ENCODE results near the gene RARA.

The RARA gene

GRCh38 chr17:40309031-40309948 lies at the start of gene RARA:
Gene RARA (plus strand): TSS chr17:40309180. CDS start chr17:40331219, 22,039 bp downstream.
- DNase-seq (ENCODE audit: low read depth), result no peak

DNA sequence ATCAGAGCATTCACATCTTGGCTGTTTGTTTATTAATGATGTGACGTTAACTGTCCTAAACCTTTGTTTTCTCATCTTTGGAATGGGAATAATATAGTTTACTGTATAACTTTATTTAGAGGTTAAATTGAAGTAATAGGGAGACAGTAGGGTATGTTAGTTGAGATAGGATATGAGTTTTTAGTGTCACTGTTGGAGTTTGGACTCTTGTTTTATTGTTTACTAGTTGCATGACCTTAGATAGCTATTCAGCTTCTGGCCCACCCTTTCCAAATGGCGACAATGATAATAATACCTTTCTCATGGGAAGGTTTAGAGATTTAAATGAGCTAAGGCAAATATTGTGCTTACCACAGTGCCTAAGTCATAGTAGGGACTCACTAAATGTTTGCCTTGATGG lies 49.5 kb upstream of the RARA start:
- no peak for DNase-seq (ENCODE audit: low read depth)

- no peak for DNase-seq (ENCODE audit: low read depth)
Observed at GRCh38 chr17:40260528-40260927, 48.5 kb upstream of the RARA start.

- no peak for DNase-seq (ENCODE audit: low read depth)
Observed at GRCh38 chr17:40264458-40265185, 44.4 kb upstream of the RARA start.

DNA sequence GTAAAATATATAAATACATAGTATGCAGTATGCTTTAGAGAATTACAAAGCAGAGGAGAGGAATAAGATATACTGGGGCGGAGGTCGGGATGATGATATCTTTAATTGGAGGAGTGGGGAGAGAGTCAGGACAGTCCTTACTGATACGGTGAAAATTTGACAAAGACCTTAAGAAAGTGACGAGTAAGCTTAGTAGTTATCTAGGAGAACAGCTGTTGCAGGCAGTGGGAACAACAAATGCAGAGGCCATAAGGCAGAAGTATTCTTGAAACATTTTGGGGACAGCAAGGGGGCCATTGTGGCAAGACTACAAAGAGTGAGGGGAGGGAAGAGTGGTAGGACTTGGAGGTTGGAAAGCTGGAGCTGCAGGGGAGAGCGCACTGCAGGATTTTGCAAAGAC lies 43.6 kb upstream of the RARA start:
- DNase-seq (ENCODE audit: low read depth), result no peak

DNA sequence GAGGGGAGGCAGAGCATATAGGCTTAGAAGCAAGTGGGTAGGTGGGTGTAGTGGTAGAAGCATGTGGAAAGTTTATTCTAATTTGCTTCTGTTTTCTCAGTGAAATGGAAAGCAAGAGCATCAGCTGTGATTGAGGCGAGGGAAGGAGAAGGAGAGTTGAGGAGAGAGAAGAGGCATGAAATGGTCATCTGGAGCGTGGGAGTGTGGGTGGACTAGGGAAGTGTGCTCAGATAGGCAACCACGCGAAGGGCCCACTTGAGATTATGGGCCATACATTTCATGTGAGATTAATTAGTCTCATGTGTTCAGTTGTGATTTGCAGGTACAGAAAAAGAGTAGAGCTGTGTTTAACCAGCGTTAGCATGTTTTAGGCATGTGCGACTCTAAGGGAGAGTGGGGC lies 42.1 kb upstream of the RARA start:
- no peak for DNase-seq (ENCODE audit: low read depth)

GRCh38 chr17:40268141-40268712 lies 40.8 kb upstream of the RARA start:
- DNase-seq (ENCODE audit: low read depth), result no peak

DNA sequence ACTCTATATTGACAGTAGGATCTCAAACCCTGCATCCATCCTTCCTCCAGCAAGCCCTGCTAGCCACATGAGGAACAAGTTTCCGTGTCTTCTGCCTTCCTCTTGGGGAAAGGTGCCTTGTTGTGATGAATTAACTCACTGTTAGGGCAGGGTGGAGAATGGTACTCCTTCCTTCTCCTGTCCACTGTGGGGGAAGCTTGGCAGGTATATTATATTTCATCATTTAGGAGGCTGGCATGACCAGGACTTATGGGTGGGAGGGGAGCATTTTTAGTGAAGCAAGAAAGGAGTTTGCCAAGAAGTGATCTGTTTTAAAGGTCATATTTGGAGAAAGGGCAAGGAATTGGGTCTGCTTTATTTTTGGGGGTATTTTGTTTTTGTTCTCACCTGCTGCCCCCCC lies 30.6 kb upstream of the RARA start:
- no peak for DNase-seq (ENCODE audit: low read depth)

GRCh38 chr17:40279402-40279801 lies 29.6 kb upstream of the RARA start:
- DNase-seq (ENCODE audit: low read depth), result no peak

- no peak for DNase-seq (ENCODE audit: low read depth)
Observed at GRCh38 chr17:40281663-40282062, 27.3 kb upstream of the RARA start.

DNA sequence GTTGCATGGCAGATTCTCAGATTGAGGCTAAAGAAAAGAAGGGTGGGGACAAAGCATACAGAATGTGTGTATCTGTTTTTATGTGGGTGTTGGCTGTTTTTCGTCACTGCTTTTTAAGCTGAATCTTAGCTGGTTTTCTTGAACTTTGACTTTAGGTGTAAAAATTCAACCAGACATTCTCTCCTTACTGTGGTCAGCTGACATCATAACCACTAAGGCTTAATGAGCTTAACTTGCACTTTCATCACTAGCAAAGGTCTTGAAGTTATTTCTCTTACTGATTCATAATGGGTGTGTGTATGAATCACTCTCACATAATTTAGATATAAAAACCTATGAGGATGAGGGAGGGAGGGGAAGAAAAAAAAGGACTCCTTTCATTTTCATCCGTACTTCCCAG lies 25.3 kb upstream of the RARA start:
- no peak for DNase-seq (ENCODE audit: low read depth)

DNA sequence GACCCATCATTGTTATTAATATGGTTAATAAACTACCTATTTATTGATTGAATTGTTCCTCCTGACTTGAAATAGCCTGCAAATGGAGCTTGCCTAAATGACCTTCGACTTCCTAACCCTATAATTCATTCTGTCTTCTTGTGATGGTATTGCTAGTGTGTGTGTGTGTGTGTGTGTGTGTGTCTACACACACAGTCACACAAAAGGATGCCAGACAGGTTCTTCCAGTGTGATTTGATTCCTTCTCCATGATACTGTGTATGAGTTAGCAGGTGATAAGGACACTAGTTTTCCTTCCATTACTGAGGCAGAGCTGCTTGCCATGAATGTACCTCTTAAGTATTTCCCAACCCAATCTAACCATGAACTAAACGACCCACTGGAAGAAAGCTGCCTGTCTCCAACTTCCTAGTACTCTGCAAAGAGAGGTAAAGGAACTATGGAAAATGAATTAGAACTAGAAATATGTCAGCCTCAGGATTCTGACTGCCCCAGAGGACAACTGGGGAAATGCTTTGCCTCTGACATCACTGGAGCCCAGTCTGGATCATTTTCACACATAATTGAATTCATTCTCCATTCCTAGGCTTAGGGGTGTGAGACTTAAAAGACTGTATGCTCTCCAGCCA lies 24.8 kb upstream of the RARA start:
- no peak for DNase-seq (ENCODE audit: low read depth)

GRCh38 chr17:40286473-40286872 lies 22.5 kb upstream of the RARA start:
- DNase-seq (ENCODE audit: low read depth), result no peak

GRCh38 chr17:40287159-40287493 lies 21.9 kb upstream of the RARA start:
- DNase-seq (ENCODE audit: low read depth), result no peak

GRCh38 chr17:40287494-40288369 lies 21.2 kb upstream of the RARA start, which contains the start of gene CDC6:
Gene CDC6 (plus strand): TSS chr17:40287879. CDS start chr17:40289421, 1,542 bp downstream.
- DNase-seq (ENCODE audit: low read depth), result peak; percentile 96

GRCh38 chr17:40290629-40291280 lies 18.2 kb upstream of the RARA start:
- DNase-seq (ENCODE audit: low read depth), result no peak

DNA sequence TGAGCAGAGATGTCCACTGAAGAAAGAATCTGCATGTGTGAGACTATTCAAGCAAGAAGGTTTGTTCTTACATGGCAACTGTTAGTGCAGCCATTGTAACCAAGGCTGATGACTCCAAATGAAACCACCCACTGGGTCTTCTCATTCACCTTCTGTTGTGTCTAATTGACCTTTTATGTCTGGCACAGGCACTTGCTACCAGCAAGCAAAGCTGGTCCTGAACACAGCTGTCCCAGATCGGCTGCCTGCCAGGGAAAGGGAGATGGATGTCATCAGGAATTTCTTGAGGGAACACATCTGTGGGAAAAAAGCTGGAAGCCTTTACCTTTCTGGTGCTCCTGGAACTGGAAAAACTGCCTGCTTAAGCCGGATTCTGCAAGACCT lies 17.7 kb upstream of the RARA start:
- DNase-seq (ENCODE audit: low read depth), result no peak

- DNase-seq (ENCODE audit: low read depth), result no peak
Observed at GRCh38 chr17:40293363-40293762, 15.6 kb upstream of the RARA start.

DNA sequence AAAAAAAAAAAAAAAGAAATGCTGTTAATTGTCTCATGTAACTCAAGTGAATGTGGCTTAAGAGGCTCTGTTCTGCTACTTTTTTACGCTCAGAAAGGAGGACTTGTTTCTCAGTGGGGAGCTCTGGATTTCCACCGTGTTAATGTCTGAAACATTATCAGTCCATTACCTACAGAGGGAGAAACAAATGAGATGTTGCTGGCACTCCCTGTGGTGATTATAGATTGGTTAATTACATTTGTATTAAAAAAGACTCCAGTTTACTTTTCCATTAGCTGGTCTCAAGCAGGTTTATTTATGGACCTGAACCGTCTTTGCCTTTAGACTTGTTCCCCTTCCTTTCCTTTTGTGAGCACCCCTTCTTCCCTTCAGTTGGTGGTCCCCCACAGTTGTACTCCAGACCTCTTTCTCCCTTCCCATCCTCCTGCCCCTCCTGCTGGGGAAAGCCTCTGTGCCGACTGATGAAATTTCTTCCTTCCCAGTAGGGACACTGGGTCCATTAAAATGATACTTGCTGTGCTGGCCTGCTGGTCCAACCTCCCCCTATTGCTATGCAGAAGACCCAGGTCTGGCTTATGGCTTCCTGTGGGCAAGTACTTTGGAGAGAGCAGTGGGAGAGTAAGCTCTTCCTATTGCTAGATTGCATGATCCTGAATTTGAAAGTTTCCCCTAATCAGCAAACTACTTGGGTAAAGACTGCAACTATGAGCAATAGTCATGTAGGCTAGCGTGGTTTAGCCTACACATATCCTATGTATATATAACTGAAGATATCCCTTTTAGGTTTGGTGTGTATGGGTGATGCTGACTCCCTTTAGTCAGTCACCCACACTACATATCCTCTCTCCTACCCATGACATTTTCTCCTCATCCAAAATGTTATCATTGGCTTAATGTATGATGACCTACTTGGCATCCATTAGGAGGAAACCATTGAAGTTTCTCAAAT lies 13.2 kb upstream of the RARA start:
- DNase-seq (ENCODE audit: low read depth), result no peak

DNA sequence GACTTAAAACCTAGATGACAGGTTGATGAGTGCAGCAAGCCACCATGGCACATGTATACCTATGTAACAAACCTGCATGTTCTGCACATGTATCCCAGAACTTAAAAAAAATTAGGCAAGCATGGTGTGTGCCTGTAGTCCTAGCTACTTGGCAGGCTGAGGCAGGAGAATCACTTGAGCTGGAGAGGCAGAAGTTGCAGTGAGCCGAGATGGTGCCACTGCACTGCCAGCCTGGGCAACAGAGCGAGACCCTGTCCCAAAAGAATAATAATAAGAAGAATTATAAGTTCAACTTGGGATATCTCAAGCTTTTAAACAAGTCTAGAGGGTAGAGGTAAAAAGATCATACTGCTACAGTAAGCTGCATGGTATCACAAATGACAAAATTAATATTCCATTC lies 11.5 kb upstream of the RARA start:
- DNase-seq (ENCODE audit: low read depth), result no peak

All from activated T-helper 9 cell treated with anti-CD3 and anti-CD28 coated beads, Interleukin-2, amount 50 U/mL, for 16 hours (primary cell).